ENCODE results near the gene GNAS-AS1.

Gene GNAS-AS1

GRCh38 chr20:58854638-58855471 lies 4.2 kb upstream of the GNAS-AS1 start:
- no peak for DNase-seq

DNA sequence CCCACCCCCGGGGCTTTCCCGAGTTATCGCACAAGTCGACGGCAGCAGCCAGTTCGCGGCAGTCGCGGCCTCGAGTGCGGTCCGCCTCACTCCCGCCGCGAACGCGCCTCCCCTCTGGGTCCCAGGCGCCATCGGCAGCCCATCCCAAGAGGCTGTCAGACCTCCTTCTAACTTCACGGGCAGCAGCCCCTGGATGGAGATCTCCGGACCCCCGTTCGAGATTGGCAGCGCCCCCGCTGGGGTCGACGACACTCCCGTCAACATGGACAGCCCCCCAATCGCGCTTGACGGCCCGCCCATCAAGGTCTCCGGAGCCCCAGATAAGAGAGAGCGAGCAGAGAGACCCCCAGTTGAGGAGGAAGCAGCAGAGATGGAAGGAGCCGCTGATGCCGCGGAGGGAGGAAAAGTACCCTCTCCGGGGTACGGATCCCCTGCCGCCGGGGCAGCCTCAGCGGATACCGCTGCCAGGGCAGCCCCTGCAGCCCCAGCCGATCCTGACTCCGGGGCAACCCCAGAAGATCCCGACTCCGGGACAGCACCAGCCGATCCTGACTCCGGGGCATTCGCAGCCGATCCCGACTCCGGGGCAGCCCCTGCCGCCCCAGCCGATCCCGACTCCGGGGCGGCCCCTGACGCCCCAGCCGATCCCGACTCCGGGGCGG lies 3.4 kb upstream of the GNAS-AS1 start:
- DNase-seq, result no peak

- DNase-seq, result no peak
These were observed 2.8 kb upstream of the GNAS-AS1 start for GRCh38 chr20:58853466-58853865.

- no peak for DNase-seq
These were observed 2.0 kb upstream of the GNAS-AS1 start, which contains the start of gene GNAS for GRCh38 chr20:58852543-58853271. Gene GNAS (plus strand): TSS chr20:58852716.

- DNase-seq, result no peak
These were observed 1.3 kb upstream of the GNAS-AS1 start for GRCh38 chr20:58851969-58852458.

GRCh38 chr20:58851221-58851968 lies 693 bp upstream of the GNAS-AS1 start:
- no peak for DNase-seq

DNA sequence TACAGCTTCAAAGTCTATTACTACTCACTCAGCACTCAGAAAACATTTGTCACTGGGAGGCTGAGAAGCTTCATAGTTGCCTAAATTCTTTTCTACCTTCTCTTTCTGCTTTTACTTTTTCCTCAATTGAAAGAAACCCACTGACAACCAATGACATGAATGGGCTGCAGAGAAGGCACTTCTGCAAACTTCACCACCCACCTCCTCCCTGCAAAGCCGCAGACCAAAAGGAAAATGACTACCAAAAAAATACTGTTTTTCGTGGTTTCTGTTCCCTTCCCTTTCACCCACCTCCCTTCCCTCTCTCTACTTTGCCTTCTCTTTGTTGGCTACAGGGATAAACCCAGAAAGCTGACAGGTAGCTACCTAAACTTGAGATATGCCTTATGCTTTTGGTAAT lies 3.2 kb downstream of the GNAS-AS1 start:
- DNase-seq, result peak; percentile 8 to 14

GRCh38 chr20:58845706-58846105 lies 5.0 kb downstream of the GNAS-AS1 start:
- no peak for DNase-seq

GRCh38 chr20:58843128-58843556 lies 7.6 kb downstream of the GNAS-AS1 start:
- no peak for DNase-seq

GRCh38 chr20:58842276-58842675 lies 8.4 kb downstream of the GNAS-AS1 start:
- DNase-seq, result no peak

DNA sequence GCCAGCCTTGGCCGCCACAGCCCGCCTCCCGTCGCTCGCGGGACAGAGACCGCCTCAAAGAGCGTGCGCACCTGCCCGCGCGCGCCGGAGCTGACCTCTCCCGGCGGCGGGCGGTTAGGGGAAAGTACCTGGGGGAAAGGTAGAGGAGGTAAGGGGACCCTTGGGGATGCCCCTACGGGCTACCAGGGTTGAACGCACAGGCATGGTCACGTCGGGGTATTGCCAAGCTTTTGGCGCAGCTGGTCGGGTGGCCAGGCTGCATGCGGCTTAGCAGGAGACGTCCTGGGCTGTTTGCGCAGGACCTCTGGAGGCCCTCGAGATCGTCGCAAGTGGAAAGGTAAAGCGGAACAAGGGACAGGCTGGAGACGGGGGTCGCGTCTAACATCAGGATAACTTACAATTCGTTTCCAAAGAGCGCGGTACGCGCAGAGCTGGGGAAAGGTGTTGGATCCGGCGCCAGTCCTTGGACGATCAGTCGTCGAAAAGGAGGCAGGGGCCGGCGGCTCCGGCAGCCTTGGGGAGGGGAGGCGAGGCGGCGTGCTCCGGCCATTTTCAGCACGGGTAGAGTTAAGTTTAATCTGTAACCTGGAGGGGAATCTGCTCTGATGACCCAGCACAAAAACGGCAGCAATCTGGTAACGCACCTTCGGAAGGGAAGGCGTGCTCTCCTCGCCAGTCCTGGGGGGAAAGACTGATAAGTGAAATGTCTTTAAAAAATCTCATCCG lies 9.0 kb downstream of the GNAS-AS1 start:
- DNase-seq, result no peak

- DNase-seq, result no peak
These were observed 9.7 kb downstream of the GNAS-AS1 start for GRCh38 chr20:58840816-58841538.

DNA sequence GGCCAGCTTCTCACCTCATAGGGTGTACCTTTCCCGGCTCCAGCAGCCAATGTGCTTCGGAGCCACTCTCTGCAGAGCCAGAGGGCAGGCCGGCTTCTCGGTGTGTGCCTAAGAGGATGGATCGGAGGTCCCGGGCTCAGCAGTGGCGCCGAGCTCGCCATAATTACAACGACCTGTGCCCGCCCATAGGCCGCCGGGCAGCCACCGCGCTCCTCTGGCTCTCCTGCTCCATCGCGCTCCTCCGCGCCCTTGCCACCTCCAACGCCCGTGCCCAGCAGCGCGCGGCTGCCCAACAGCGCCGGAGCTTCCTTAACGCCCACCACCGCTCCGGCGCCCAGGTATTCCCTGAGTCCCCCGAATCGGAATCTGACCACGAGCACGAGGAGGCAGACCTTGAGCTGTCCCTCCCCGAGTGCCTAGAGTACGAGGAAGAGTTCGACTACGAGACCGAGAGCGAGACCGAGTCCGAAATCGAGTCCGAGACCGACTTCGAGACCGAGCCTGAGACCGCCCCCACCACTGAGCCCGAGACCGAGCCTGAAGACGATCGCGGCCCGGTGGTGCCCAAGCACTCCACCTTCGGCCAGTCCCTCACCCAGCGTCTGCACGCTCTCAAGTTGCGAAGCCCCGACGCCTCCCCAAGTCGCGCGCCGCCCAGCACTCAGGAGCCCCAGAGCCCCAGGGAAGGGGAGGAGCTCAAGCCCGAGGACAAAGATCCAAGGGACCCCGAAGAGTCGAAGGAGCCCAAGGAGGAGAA lies 10.5 kb downstream of the GNAS-AS1 start:
- DNase-seq, result no peak

GRCh38 chr20:58839474-58839874 lies 11.2 kb downstream of the GNAS-AS1 start:
- peak in 1 of 2 experiments; percentile 2 for DNase-seq

DNA sequence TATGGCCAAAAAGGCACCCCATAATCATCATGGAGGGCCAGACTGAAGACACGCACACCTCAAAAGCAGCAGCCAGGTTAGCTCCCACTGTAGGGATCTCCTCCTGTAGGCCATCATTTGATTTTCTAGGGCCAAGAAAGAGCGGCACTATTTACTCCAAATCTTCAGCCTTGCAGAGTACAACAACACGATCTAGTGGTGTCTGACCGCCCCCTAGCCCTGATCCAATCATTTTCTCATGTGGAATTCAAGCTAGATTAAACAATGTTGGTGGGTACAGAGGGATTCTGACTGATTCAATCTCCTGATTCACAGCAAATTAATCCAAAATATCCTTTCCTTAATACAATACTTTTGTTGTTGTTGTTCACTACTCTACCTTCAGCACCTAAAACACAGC lies 12.5 kb downstream of the GNAS-AS1 start:
- DNase-seq, result no peak

GRCh38 chr20:58837717-58838116 lies 13.0 kb downstream of the GNAS-AS1 start:
- DNase-seq, result no peak

DNA sequence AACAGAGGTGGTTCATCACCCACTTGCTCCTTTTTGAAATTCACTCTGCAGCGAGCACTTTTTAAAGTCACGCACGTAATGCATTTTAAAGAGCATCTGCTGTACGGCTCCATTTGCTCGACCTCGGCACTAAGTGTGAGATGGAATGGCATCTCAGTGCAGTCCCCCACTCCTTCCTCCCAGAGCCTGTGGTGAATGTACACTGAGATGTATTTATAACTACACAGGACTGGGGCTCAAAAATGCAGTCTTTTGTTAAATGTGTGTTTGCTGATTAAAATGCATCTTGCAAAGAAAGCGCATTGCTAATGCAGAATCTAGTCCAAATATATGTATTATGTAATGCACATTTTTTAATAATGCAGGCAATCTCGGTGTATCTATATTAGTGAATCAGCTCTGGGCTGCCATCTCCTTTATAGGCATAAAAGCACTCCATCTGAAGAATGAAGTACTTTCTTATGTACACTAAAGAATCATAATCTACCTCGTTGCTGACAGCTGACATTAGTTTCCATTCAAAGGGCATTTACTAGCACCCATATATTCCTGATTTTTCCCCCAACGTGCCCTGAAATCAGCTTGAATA lies 14.0 kb downstream of the GNAS-AS1 start:
- DNase-seq, result no peak

DNA sequence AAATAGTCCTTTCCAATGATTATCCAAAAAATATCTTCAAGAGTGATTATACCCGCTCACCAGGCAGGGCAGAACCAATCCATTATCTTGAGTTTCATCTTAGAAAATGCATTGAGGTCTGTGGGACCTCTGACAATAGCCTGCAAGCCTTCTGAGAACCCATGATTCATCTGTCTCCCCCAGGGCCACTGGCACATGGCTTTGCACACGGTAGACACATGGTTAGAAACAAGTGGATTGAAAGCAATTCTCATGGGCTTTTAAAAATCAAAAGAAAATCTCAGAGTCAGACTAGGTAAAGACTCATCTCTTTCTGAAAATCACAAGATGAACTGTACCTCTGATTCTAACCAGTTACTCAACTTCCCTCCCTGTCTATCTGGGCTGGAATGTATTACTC lies 15.5 kb downstream of the GNAS-AS1 start:
- DNase-seq, result no peak

DNA sequence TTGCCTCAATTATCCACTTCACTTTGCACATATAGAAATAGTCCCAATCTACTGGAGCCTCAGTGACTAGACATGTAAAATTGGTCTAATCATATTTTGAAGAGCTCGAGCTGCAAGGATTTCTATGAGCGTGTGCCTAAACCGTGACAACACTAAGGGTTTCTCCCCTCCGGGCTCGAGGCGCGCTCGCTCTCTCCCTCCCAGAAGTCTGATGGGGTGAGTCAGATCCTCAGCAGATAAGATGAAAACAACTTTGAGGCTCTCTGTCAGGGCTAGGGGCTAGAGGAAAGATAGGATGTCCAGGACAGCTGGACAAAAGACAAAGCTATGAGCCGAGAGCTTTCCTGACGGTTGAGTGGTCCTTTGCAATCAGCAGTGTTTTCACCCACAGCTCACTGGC lies 16.8 kb downstream of the GNAS-AS1 start:
- DNase-seq, result no peak

DNA sequence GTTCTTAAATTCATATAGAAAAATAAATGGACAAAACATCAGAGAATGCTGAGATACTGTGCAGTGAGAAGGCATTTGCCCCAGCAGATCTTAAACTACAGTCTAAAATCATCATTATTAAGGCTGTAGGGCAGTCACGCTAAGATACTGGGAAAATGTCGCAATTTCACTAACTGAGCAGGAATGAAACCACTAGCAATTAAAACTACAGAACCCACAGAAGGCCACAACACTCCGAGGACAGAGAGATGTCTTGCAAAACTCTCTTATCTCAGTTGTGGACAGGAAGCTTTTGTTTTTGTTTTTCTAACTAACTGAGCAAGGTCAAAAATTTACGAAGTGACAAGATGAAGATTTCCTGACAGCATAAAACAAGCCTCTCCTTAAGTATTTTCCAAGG lies 18.2 kb downstream of the GNAS-AS1 start:
- peak; percentile 2 to 12 for DNase-seq

Data from AML-193 (cell line).